Sciatic nerve (tissue), 2 donors: Measurements from ENCODE around the gene CD177. TPM values are rescaled to one million over a fixed set of nuclear protein-coding genes. Genes with fewer than 3 reads are reported as not detected.
"Not testable (repeated sequence)": the region's sequence is repeated elsewhere in the genome, so short reads cannot be mapped to it uniquely, and the experiment has no call there.

ENCODE experiments used
- ATAC-seq: fragments of 200-7000 bp; cut with Tn5 transposase; one replicate; pipeline ENCODE4 v1.9.1; 2020; ENCODE audit warnings: mild to moderate bottlenecking, moderate library complexity
- DNase-seq: peaks from one replicate; pipeline ENCODE4 v3.0.0-alpha.2; 2020; ENCODE audit warnings: low spot score
- intact Hi-C: fragments of 100-400 bp; cut with DNase I; formaldehyde crosslinking; loops from one replicate; pipeline ENCODE4 v1.14.2; 2022
- total RNA-seq: library from RNA; stranded (reverse); fragmentation: NEBNext Ultra II Directional; extraction: Animal tissue kit (Norgen Biotek cat#: 25700); gene quantifications from one replicate; pipeline ENCODE4 v1.2.1, GENCODE V29; 2021
- donor health status: DM: no; HTN: no; CAD: no.
- donor health status: DM: no; HTN: no; CAD: no.

The CD177 gene
- total RNA-seq, 1 donor from 2014 or later = 19.3 TPM

GRCh38 chr19:43371909-43372308 is 18.4 kb downstream of the CD177 start:
- ATAC-seq = no peak
- DNase-seq = no peak
- intact Hi-C loops = no loop called here

GRCh38 chr19:43372462-43372861 is 19.0 kb downstream of the CD177 start:
- ATAC-seq = no peak

GRCh38 chr19:43377624-43378023 is 24.1 kb downstream of the CD177 start:
- DNase-seq, intact Hi-C loops, ATAC-seq: not testable (repeated sequence)

More at GRCh38 chr19:43372462-43372861, 19.0 kb downstream of the CD177 start:
- intact Hi-C loops = no loop called here
- no peak for DNase-seq

- peak; percentile 60 for DNase-seq
- intact Hi-C loops = no loop called here
- ATAC-seq = no peak
Measured at GRCh38 chr19:43380008-43380407, 26.5 kb downstream of the CD177 start.

GRCh38 chr19:43380771-43381386 is 27.4 kb downstream of the CD177 start:
- ATAC-seq = no peak
- intact Hi-C loops = no loop called here

GRCh38 chr19:43382586-43383216 is 29.2 kb downstream of the CD177 start:
- DNase-seq, intact Hi-C loops, ATAC-seq: not testable (repeated sequence)

More at GRCh38 chr19:43380771-43381386, 27.4 kb downstream of the CD177 start:
- DNase-seq = no peak

GRCh38 chr19:43383254-43383653 is 29.8 kb downstream of the CD177 start:
- DNase-seq, intact Hi-C loops, ATAC-seq: not testable (repeated sequence)

GRCh38 chr19:43383759-43384158 is 30.3 kb downstream of the CD177 start:
- intact Hi-C loops, DNase-seq, ATAC-seq: not testable (repeated sequence)

- DNase-seq, ATAC-seq, intact Hi-C loops: not testable (repeated sequence)
Measured at GRCh38 chr19:43390903-43391551, 37.5 kb downstream of the CD177 start.

- ATAC-seq, intact Hi-C loops, DNase-seq: not testable (repeated sequence)
Measured at GRCh38 chr19:43391552-43391935, 38.1 kb downstream of the CD177 start.

GRCh38 chr19:43393501-43393900 is 40.0 kb downstream of the CD177 start:
- ATAC-seq, intact Hi-C loops, DNase-seq: not testable (repeated sequence)

- intact Hi-C loops = no loop called here
- DNase-seq (no peak), ATAC-seq (no peak)
Measured at GRCh38 chr19:43395561-43395960, 42.1 kb downstream of the CD177 start.

GRCh38 chr19:43406297-43406696 is 52.8 kb downstream of the CD177 start:
- no peak for ATAC-seq
- DNase-seq = no peak
- intact Hi-C loops = no loop called here

- ATAC-seq (no peak), DNase-seq (no peak)
- intact Hi-C loops = no loop called here
Measured at GRCh38 chr19:43407416-43408005, 54.0 kb downstream of the CD177 start.

GRCh38 chr19:43408043-43408442 is 54.6 kb downstream of the CD177 start:
- ATAC-seq = no peak
- intact Hi-C loops = no loop called here
- no peak for DNase-seq

- ATAC-seq = no peak
- DNase-seq = no peak
- intact Hi-C loops = no loop called here
Measured at GRCh38 chr19:43409415-43409814, 55.9 kb downstream of the CD177 start.

GRCh38 chr19:43412441-43412840 is 59.0 kb downstream of the CD177 start:
- intact Hi-C loops = no loop called here
- ATAC-seq (no peak), DNase-seq (no peak)
